ENCODE measurements around the gene SLC45A2.
"Not testable (repeated sequence)": the region's sequence is repeated elsewhere in the genome, so short reads cannot be mapped to it uniquely, and the experiment has no call there.

The SLC45A2 gene, protein sequence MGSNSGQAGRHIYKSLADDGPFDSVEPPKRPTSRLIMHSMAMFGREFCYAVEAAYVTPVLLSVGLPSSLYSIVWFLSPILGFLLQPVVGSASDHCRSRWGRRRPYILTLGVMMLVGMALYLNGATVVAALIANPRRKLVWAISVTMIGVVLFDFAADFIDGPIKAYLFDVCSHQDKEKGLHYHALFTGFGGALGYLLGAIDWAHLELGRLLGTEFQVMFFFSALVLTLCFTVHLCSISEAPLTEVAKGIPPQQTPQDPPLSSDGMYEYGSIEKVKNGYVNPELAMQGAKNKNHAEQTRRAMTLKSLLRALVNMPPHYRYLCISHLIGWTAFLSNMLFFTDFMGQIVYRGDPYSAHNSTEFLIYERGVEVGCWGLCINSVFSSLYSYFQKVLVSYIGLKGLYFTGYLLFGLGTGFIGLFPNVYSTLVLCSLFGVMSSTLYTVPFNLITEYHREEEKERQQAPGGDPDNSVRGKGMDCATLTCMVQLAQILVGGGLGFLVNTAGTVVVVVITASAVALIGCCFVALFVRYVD

DNA sequence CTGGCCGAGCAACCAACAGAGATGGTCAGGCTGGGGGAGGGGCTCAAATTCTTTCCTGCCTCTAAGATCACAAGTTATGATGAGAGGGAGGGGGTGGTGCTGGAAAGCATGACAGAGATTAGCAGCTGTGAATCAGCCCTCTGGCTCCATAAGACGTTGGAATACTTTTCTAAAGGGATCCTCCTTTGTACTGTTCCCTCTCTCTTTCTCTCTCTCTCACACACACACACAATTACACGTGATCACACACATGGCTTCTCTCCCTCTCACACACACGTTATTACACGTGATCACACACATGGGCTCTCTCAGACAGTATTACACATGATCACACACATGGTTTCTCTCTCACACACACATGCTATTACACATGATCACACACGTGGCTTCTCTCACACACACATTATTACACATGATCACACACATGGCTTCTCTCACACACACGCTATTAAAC, at the start of gene SLC45A2:
Gene SLC45A2 (minus strand): TSS at position 23 of the 454 bp plus-strand sequence. CDS start 110 bp downstream, outside the sequence.
- Histone ChIP-seq H3K9ac (ENCODE audit: low read depth, low read length) (no peak within 1 kb of the TSS), H3K9me3 (ENCODE audit: control insufficient read depth, insufficient read depth, low read length) (no peaks in the 10 kb centered on the region), H3K36me3 (ENCODE audit: insufficient read depth, low read length) (peaks cover 3% of the 10 kb centered on the region), H3K4me1 (ENCODE audit: insufficient read depth, low read length) (no peaks in the 10 kb centered on the region; the same call in none of the 2 replicates)

DNA sequence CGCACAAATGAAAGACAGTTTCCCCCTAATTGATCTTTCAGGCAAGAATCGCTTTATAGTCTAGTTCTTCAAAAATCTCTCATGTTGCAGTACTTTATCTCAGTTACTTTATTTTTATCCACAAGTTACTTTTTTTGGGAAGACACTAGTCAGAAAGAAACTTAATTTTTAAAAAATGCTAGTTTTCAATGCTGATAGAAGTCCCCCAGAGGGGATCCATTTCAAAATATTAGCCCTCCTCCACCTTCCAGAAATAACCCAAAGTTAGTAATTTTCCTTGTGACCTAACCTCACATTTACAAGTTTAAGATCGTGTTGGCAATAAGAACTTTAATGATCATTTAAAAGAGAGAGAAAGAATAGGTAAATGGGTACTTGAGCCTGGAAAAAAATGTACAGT, 47.5 kb upstream of the SLC45A2 start:
- Histone ChIP-seq H3K4me1 (ENCODE audit: insufficient read depth, low read length) (no peaks in the 10 kb centered on the region), H3K36me3 (ENCODE audit: insufficient read depth, low read length) (no peaks in the 10 kb centered on the region), H3K9ac (ENCODE audit: low read depth, low read length) (no peak overlapping the region), H3K9me3 (ENCODE audit: control insufficient read depth, insufficient read depth, low read length) (no peaks in the 10 kb centered on the region)

DNA sequence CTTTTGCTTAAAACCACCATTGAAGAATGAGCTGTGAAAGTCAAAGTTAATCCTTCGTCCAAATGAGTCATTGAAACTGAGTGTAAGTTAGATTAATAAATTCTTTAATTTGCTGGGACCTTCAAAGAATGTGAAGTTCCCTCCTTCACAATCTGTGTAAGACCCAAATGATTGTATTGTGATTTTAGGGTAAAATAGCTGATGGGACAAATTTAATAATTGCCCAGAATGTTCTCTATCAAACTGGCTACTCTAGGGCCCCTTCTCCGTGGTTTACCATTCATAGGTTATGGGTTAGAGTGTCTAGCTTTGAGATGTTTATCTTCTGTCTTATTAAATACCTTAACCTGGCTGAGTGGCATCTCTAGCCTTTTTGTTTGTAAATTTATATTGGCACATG, 46.6 kb upstream of the SLC45A2 start:
- H3K36me3 ChIP-seq (ENCODE audit: insufficient read depth, low read length) = no peaks in the 10 kb centered on the region
- H3K9me3 ChIP-seq (ENCODE audit: control insufficient read depth, insufficient read depth, low read length) = no peaks in the 10 kb centered on the region
- H3K9ac ChIP-seq (ENCODE audit: low read depth, low read length) = no peak overlapping the region
- H3K4me1 ChIP-seq (ENCODE audit: insufficient read depth, low read length) = no peaks in the 10 kb centered on the region

DNA sequence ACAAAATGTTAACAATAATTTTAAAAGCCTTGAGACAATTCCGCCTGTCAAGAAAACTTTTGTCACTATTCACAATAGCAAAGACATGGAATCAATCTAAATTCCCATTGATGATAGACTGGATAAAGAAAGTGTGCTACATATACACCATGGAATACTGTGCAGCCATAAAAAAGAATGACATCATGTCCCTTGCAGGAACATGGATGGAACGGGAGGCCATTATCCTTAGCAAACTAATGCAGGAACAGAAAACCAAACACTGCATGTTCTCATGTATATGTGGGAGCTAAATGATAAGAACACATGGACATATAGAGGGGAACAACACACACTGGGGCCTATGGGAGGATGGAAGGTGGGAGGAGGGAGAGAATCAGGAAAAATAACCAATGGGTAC, 46.1 kb upstream of the SLC45A2 start:
- H3K9ac ChIP-seq (ENCODE audit: low read depth, low read length); H3K4me1 ChIP-seq (ENCODE audit: insufficient read depth, low read length); H3K36me3 ChIP-seq (ENCODE audit: insufficient read depth, low read length); H3K9me3 ChIP-seq (ENCODE audit: control insufficient read depth, insufficient read depth, low read length): not testable (repeated sequence)

DNA sequence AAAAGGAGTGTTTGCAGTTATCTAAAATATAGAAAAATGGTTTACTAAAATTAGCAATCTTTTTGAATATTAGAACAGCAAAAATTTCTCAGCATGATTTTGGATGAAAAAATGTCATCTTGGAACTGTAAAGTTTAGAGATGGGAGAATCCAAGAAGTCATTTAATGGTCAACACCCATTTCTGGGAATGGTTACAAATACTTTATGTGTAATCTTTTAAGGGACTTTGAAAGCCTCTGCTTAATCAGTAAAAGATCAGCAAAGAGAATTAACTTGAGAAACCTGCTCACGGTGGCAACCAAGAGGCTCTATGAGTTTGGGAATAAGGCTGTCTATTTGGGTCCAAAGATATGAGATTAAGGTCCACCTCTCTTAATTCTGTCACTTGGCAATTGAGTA, 45.6 kb upstream of the SLC45A2 start:
- H3K9ac ChIP-seq (ENCODE audit: low read depth, low read length) = no peak overlapping the region
- H3K4me1 ChIP-seq (ENCODE audit: insufficient read depth, low read length) = no peaks in the 10 kb centered on the region
- no peaks in the 10 kb centered on the region for H3K36me3 ChIP-seq (ENCODE audit: insufficient read depth, low read length)
- no peaks in the 10 kb centered on the region for H3K9me3 ChIP-seq (ENCODE audit: control insufficient read depth, insufficient read depth, low read length)

- Histone ChIP-seq H3K36me3 (ENCODE audit: insufficient read depth, low read length) (no peaks in the 10 kb centered on the region), H3K9ac (ENCODE audit: low read depth, low read length) (no peak overlapping the region), H3K4me1 (ENCODE audit: insufficient read depth, low read length) (no peaks in the 10 kb centered on the region), H3K9me3 (ENCODE audit: control insufficient read depth, insufficient read depth, low read length) (no peaks in the 10 kb centered on the region)
These were observed 43.9 kb upstream of the SLC45A2 start for GRCh38 chr5:34028349-34028748.

- no peaks in the 10 kb centered on the region for H3K36me3 ChIP-seq (ENCODE audit: insufficient read depth, low read length)
- H3K9ac ChIP-seq (ENCODE audit: low read depth, low read length) = no peak overlapping the region
- peaks cover 8% of the 10 kb centered on the region; the same call in 1 of the 2 replicates for H3K4me1 ChIP-seq (ENCODE audit: insufficient read depth, low read length)
These were observed 41.7 kb upstream of the SLC45A2 start for GRCh38 chr5:34026089-34026761.

DNA sequence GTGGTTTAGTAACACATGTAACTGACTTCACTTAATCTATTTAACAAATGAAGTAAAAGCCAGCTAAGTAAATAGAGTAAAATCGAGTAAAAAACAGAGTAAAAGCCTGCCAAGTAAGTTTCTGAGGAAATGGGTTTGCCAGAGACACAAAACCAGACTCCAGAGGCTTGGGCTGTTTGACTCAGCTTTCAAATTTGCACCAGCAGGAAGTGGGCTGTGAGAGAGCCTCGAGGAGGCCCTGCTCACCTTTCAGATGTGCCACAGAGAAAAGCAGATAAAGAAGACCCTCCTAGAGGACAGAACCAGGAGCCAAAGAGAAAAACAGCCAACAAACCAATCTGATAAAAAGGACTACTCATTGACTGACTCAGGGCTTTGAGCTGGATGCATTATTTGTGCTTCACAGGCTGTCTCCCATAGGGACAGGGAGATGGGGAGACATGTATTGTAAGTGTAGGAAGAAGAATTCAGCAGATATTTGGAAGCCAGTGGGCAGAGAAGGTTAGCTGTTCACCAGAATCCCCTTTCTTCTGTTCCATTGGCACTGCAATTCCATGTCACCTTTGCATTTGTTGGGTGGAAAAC, 37.7 kb upstream of the SLC45A2 start:
- Histone ChIP-seq H3K9me3 (ENCODE audit: control insufficient read depth, insufficient read depth, low read length) (no peaks in the 10 kb centered on the region), H3K36me3 (ENCODE audit: insufficient read depth, low read length) (no peaks in the 10 kb centered on the region), H3K9ac (ENCODE audit: low read depth, low read length) (no peak overlapping the region), H3K4me1 (ENCODE audit: insufficient read depth, low read length) (peaks cover 8% of the 10 kb centered on the region; the same call in 1 of the 2 replicates)

More at GRCh38 chr5:34026089-34026761, 41.7 kb upstream of the SLC45A2 start:
- no peaks in the 10 kb centered on the region for H3K9me3 ChIP-seq (ENCODE audit: control insufficient read depth, insufficient read depth, low read length)

- no peaks in the 10 kb centered on the region for H3K36me3 ChIP-seq (ENCODE audit: insufficient read depth, low read length)
- H3K4me1 ChIP-seq (ENCODE audit: insufficient read depth, low read length) = peaks cover 8% of the 10 kb centered on the region; the same call in 1 of the 2 replicates
These were observed 36.8 kb upstream of the SLC45A2 start for GRCh38 chr5:34021334-34021733.

GRCh38 chr5:34020726-34021125, 36.2 kb upstream of the SLC45A2 start:
- Histone ChIP-seq H3K36me3 (ENCODE audit: insufficient read depth, low read length) (no peaks in the 10 kb centered on the region), H3K9ac (ENCODE audit: low read depth, low read length) (no peak overlapping the region), H3K4me1 (ENCODE audit: insufficient read depth, low read length) (peaks cover 8% of the 10 kb centered on the region; the same call in 1 of the 2 replicates), H3K9me3 (ENCODE audit: control insufficient read depth, insufficient read depth, low read length) (no peaks in the 10 kb centered on the region)

More at GRCh38 chr5:34021334-34021733, 36.8 kb upstream of the SLC45A2 start:
- no peak overlapping the region for H3K9ac ChIP-seq (ENCODE audit: low read depth, low read length)
- H3K9me3 ChIP-seq (ENCODE audit: control insufficient read depth, insufficient read depth, low read length) = no peaks in the 10 kb centered on the region

DNA sequence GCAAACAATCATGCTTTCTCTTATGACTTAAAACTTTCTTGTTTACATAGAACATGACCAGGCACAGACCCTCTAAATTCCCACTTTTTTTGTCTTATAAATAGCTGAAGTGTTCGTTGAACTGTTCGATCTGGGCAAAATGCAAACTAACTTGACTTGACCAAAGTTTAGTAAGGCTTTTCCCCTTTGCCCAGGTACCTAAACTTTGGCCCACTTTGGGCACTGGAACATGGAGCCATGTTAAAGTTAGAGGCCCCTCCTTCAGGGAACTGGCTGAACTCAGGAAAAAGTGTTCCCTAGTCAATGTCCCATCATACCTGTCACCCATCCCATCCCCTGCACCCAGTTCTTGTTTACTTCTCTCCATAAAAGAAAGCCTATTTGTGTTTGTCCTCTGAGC, 32.8 kb upstream of the SLC45A2 start:
- Histone ChIP-seq H3K9me3 (ENCODE audit: control insufficient read depth, insufficient read depth, low read length) (no peaks in the 10 kb centered on the region), H3K9ac (ENCODE audit: low read depth, low read length) (no peak overlapping the region), H3K4me1 (ENCODE audit: insufficient read depth, low read length) (peaks cover 5% of the 10 kb centered on the region; the same call in 1 of the 2 replicates), H3K36me3 (ENCODE audit: insufficient read depth, low read length) (no peaks in the 10 kb centered on the region)

GRCh38 chr5:34016750-34017149, 32.3 kb upstream of the SLC45A2 start:
- Histone ChIP-seq H3K4me1 (ENCODE audit: insufficient read depth, low read length) (0 out of 2 replicates have a peak, but pooled peaks cover under 1% of the 10 kb centered on the region), H3K9me3 (ENCODE audit: control insufficient read depth, insufficient read depth, low read length) (no peaks in the 10 kb centered on the region), H3K9ac (ENCODE audit: low read depth, low read length) (no peak overlapping the region), H3K36me3 (ENCODE audit: insufficient read depth, low read length) (no peaks in the 10 kb centered on the region)

DNA sequence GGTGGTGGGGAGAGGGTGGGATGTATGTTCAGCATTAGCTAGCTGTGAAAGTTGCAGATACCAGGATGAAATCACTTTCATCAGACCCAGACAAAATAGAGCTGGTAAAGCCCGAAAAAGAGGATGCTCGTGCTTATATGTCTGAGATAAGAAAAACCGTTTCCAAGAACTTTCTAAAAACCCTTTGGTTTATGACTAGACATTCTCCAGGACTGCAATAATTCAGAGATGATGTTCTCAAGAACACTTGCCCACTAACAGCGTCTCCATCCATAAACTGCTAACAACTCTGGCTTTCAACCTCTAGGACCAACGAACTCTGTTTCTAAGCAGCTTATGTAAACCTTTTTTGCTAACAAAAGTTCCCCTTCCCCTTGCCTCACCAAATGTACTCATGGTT, 31.7 kb upstream of the SLC45A2 start:
- Histone ChIP-seq H3K36me3 (ENCODE audit: insufficient read depth, low read length) (no peaks in the 10 kb centered on the region), H3K4me1 (ENCODE audit: insufficient read depth, low read length) (no peaks in the 10 kb centered on the region), H3K9ac (ENCODE audit: low read depth, low read length) (no peak overlapping the region), H3K9me3 (ENCODE audit: control insufficient read depth, insufficient read depth, low read length) (no peaks in the 10 kb centered on the region)

DNA sequence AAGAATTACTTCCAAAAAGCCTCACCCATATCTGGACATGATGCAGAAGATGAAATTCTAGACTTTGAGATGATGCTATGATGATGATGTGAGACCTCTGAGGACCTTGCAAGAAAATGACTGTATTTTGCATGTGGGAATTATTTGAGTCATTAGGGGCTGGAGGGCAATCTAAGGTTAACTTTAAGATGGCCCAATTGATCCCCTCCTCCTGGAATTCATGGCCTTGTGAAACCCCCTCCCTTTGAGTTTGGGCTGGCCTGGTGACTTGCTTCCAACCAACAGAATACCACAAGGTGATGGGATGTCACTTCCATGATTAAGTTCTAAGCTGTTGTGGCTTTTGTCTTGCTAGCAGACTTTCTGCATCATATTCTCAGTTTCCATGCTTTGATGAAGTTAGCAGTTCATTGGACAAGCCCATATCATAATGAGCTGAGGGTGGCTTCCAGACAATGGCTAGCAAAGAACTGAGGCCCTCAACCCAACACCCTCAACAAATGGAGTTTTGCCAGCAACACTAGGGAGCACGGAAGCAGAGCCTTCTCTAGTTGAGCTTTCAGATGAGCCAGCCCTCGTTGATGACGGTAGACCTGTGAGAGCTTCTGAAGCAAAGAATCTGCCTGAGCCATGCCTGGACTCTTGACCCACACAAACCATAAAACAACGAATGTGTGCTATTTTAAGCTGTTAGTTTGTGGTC, 30.8 kb upstream of the SLC45A2 start:
- H3K9ac ChIP-seq (ENCODE audit: low read depth, low read length) = no peak overlapping the region
- no peaks in the 10 kb centered on the region for H3K36me3 ChIP-seq (ENCODE audit: insufficient read depth, low read length)
- no peaks in the 10 kb centered on the region for H3K9me3 ChIP-seq (ENCODE audit: control insufficient read depth, insufficient read depth, low read length)
- H3K4me1 ChIP-seq (ENCODE audit: insufficient read depth, low read length) = no peaks in the 10 kb centered on the region
